ENCODE measurements around the gene CRYBB3.
"Not testable (repeated sequence)": the region's sequence is repeated elsewhere in the genome, so short reads cannot be mapped to it uniquely, and the experiment has no call there.

Gene CRYBB3

GRCh38 chr22:25176175-25176574, 23.5 kb upstream of the CRYBB3 start:
- no peak for DNase-seq

DNA sequence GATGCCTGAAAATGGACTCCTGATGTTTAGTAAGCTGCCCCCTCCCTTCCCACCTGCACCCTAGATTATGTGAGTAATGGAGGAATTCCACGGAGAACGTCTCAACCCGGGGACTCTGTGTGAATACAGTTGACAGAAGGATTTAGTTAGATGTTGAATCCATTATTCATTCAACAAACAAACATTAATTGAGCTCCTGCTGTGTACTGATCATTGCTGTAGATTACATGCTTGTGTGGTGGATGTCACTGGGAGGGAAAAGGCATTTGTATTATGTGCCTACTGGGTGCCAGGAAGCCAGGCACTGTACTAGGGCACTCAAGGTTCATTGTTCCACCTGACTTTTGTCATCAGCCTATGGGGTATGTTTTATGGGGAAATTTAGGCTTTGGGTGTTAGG, 22.9 kb upstream of the CRYBB3 start:
- no peak for DNase-seq

- no peak for DNase-seq
These were observed 22.4 kb upstream of the CRYBB3 start for GRCh38 chr22:25177226-25177625.

- no peak for DNase-seq
These were observed 21.8 kb upstream of the CRYBB3 start for GRCh38 chr22:25177895-25178294.

- not testable (repeated sequence) for DNase-seq
These were observed 21.3 kb upstream of the CRYBB3 start for GRCh38 chr22:25178348-25178747.

GRCh38 chr22:25178869-25179631, 20.6 kb upstream of the CRYBB3 start:
- DNase-seq = not testable (repeated sequence)

GRCh38 chr22:25182131-25183110, 17.2 kb upstream of the CRYBB3 start:
- no peak for DNase-seq

- no peak for DNase-seq
These were observed 15.6 kb upstream of the CRYBB3 start for GRCh38 chr22:25183949-25184619.

- DNase-seq = no peak
These were observed 13.5 kb upstream of the CRYBB3 start for GRCh38 chr22:25186140-25186539.

DNA sequence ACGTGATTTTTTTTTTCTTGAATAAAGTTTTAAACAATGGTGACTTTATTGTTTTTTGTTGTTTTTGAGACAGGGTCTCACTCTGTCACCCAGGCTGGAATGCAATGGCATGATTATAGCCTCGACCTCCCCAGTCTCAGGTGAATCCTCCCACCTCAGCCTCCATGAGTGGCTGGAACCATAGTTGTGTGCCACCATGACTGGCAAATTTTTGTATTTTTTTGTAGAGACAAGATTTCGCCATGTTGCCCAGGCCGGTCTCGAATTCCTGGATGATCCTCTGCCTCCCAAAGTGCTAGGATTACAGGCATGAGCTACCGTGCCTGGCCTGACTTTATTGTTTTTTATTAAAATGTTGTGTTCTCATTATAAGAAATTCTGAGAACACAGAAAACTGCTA, 12.2 kb upstream of the CRYBB3 start:
- DNase-seq = no peak

GRCh38 chr22:25192406-25192805, 7.3 kb upstream of the CRYBB3 start:
- no peak for DNase-seq

GRCh38 chr22:25193130-25193529, 6.5 kb upstream of the CRYBB3 start:
- DNase-seq = no peak

GRCh38 chr22:25193548-25193947, 6.1 kb upstream of the CRYBB3 start:
- no peak for DNase-seq

GRCh38 chr22:25196326-25196725, 3.3 kb upstream of the CRYBB3 start:
- DNase-seq = no peak

DNA sequence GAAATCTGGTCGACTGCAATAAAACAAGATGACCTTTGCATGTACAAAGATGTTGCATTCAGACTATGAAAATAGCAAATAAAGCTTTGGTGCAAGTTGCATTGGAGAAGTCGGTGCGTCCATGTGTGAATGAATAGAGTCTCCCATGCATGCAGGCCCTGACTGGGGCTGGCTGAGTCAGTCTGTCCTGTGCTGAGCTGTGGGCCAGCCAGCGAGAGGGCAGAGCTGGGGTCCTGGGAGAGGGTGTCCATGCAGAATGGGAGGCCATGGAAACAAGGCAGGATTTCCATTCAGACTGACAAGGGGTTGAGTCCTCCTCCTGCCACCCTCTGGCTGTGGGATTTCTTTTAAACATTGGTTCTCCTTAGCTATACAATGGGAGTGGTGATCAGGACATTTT, 2.3 kb upstream of the CRYBB3 start:
- no peak for DNase-seq

DNA sequence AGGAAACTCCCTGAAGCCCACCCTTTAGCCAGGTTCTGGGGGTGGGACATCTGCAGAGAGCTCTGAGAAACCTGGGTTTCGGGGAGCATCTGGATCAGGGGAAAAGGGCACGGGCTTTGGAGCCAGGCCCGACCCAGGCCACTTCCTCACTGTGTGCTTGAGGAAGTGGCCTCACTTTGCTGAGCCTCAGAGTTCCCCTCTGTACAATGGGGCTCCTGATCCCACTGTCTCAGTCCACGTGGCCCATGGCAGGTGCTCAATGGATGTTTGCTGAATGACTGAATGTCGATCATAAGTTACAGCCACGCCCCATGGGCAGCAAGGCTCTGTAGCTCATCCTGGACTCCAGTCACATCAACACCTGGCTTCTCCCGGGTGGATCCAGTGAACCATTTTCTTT, 1.3 kb downstream of the CRYBB3 start:
- DNase-seq = no peak

- no peak for DNase-seq
These were observed 2.1 kb downstream of the CRYBB3 start for GRCh38 chr22:25201557-25202273.

DNA sequence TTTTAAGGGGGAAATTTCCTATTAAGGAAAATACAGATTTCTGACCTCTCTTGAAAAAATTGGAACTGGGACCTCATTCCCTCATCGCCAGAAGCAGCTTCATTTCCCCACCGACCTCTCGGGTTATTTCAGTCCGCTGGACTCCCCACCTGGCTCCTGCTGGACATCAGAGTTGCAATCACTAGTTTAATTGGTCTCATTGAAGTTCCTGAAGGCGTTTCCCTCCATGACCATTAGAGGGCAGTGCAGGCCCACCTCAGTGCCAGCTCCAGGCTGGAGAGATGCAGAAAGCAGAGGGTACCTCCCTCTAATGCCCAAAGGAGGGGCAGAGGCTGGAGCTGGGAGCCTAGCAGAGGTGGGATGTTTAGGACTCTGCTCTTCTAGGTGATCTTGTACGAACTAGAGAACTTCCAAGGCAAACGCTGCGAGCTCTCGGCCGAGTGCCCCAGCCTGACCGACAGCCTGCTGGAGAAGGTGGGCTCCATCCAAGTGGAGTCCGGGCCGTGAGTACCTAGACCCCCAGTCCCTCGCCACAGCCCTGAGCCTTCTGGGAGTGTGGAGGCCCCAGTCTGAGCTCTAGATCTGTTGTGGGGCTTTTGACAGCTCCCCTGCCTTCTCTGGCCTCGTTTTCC, 2.7 kb downstream of the CRYBB3 start:
- DNase-seq = peak; percentile 22

GRCh38 chr22:25203082-25203481, 3.4 kb downstream of the CRYBB3 start:
- no peak for DNase-seq

- not testable (repeated sequence) for DNase-seq
These were observed 4.9 kb downstream of the CRYBB3 start for GRCh38 chr22:25204547-25204946.

DNA sequence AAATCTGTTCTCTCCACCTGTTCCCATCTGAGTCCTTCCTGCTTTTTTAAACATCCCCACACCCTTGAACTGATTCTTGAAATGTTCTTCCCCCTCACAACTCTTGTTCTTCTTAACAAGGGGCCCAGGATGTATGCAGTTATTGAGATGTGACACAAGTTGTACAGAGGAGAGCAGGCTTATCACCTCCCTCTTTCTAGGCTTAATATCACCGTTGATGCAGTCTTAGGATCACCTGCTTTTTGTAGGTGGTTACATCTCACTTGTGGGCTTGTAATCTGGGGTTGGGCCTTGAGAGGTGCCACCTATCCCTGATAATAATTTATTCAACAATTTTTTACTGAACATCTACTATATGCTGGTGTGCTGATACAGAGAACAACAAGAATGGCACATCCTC, 6.2 kb downstream of the CRYBB3 start:
- DNase-seq = no peak

GRCh38 chr22:25206998-25207397, 7.3 kb downstream of the CRYBB3 start:
- DNase-seq = no peak

Measured in NCI-H510A (cell line).